Measurements from ENCODE around the gene ELOA.
"Not testable (repeated sequence)": the region's sequence is repeated elsewhere in the genome, so short reads cannot be mapped to it uniquely, and the experiment has no call there.

Gene ELOA

DNA sequence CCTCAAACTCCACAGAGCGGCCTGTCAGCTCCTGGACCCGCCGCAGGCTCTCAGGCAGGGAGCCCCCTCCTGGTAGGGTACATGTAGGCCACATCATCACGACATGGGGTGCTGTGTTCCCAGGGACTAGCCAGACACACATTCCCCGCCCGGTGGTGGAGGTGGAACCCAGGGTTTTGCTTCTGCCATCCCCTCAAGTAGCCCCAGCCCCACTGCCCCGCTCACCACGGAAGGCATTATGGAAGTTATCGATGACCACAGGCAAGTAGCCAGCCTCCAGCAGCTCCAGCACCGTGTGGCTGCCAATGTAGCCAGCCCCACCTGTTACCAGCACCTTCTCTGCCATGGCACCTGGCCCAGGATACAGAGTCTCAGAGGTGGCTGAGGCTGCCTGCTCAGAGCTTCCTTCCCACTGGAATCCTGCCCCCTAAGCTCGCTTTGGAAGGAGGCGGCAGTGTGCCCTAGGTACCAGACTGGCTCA is 55.4 kb downstream of the ELOA start:
- in situ Hi-C loops (cut with HindIII; ENCODE audit: low sequenced_read_pairs) = no loop called here
- TF ChIP-seq, protein P1, sequence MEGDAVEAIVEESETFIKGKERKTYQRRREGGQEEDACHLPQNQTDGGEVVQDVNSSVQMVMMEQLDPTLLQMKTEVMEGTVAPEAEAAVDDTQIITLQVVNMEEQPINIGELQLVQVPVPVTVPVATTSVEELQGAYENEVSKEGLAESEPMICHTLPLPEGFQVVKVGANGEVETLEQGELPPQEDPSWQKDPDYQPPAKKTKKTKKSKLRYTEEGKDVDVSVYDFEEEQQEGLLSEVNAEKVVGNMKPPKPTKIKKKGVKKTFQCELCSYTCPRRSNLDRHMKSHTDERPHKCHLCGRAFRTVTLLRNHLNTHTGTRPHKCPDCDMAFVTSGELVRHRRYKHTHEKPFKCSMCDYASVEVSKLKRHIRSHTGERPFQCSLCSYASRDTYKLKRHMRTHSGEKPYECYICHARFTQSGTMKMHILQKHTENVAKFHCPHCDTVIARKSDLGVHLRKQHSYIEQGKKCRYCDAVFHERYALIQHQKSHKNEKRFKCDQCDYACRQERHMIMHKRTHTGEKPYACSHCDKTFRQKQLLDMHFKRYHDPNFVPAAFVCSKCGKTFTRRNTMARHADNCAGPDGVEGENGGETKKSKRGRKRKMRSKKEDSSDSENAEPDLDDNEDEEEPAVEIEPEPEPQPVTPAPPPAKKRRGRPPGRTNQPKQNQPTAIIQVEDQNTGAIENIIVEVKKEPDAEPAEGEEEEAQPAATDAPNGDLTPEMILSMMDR (IDR thresholded peaks at IDR 0.05; ENCODE audit: low read depth, low read length) = peak; percentile 4
- H3K4me3 ChIP-seq (ENCODE audit: low read depth, low read length) = no peak overlapping the region
- DNase-seq (ENCODE audit: low read depth, low spot score) = no peak

- TF ChIP-seq, protein P1 (IDR thresholded peaks at IDR 0.05; ENCODE audit: low read depth, low read length) = no peak
- H3K4me3 ChIP-seq (ENCODE audit: low read depth, low read length) = peak overlapping the region; percentile 81
- in situ Hi-C loops (cut with HindIII; ENCODE audit: low sequenced_read_pairs) = no loop called here
- no peak for DNase-seq (ENCODE audit: low read depth, low spot score)
Measured at GRCh38 chr1:23799255-23799569, 55.9 kb downstream of the ELOA start.

DNA sequence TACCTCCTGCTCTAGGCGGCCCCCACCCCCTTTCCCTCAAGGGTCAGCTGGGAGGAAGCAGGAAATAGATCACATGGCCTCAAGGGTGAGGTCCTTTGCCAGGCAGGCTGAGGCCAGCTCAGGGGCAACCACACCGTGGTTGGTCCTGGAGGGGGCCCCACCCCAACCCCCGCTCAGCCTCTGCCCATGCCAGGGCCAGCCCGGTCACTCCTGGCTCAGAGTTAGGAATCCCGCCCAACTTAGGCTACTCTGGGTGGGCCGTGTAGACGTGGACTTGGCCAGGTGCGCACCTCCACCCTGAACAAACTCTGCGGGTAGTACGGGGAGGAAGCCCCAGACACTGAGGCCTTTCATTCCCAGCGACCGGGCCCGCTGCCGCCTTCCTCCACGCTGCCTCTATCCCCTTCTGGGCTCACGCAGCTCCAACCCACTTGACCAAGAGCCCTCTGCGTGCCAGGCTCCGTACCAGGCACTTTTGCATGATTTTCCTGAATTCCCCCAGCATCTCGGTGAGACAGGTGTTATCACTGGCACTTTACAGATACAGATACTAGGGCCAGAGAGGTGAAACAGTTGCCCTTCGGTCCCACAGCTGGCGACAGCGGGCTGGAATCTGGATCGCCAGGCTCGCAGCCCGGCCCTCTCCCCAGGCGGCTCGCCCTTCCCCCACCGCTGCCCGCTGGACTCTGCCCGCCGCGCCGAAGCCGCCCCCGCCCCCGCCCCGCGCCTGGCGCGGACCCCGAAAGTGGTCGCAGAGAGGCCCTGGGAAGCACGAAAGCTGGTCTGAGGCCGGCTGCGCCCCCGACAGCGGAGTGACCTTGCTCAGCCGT is 56.5 kb downstream of the ELOA start:
- H3K4me3 ChIP-seq (ENCODE audit: low read depth, low read length) = peak overlapping the region; percentile 81
- TF ChIP-seq, protein P1 (IDR thresholded peaks at IDR 0.05; ENCODE audit: low read depth, low read length) = no peak
- in situ Hi-C loops (cut with HindIII; ENCODE audit: low sequenced_read_pairs) = no loop called here
- peak; percentile 64 for DNase-seq (ENCODE audit: low read depth, low spot score)

DNA sequence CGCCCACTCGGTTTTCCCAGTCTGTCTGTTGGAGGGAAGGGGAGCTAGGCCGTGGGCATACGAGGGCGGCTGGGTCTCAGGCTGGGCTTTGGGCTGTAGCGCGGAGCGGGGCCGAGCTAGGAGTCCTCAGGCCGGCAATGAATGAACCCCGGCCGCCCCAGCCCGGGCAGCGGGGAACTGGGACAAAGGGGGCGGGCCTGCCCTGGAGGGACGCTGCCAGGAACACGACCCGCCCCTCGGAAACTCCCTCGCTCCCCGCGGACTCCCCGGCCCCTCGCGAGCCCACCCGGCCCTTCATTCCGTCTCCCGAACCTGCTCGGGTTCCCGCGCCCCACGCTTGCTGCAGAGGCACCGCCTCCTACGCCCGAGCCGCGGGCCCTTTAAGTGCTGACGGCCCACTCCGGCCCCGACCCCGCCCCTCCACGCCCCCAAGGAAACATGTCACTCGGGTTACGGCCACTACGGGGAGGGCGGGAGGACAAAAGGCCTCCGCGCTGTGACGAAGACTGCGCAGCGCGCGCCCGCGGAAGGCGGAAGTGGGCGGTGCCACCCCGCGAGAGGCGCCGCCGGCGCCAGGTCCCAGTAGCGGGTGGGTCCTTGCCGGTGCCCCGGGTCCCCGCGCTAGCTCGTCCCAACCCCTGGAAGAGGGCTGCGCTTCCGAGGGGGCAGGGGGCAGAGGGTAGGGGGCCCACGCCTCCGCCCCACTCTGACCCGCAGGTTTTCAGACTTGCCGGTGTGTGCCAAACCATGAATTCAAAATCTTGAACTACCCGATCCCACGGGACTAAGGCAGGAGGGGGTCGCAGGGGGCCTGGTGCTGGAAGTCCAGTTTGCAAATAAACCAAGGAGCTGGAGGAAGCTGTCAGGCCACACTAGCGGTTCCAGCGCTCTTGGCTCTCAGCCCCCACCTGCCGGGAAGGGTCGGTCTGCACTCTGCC is 57.4 kb downstream of the ELOA start, which contains the start of gene GALE:
Gene GALE (minus strand): TSS at position 355 of the 938 bp plus-strand sequence. CDS start 1,747 bp downstream, outside the sequence.
- in situ Hi-C loops (cut with HindIII; ENCODE audit: low sequenced_read_pairs) = no loop called here
- H3K4me3 ChIP-seq (ENCODE audit: low read depth, low read length) = peak within 1 kb of the TSS; percentile 81
- TF ChIP-seq, protein P1 (IDR thresholded peaks at IDR 0.05; ENCODE audit: low read depth, low read length) = no peak
- DNase-seq (ENCODE audit: low read depth, low spot score) = peak; percentile 97

- no peak for DNase-seq (ENCODE audit: low read depth, low spot score)
- TF ChIP-seq, protein P1 (IDR thresholded peaks at IDR 0.05; ENCODE audit: low read depth, low read length) = no peak
- peak overlapping the region; percentile 81 for H3K4me3 ChIP-seq (ENCODE audit: low read depth, low read length)
- in situ Hi-C loops (cut with HindIII; ENCODE audit: low sequenced_read_pairs) = no loop called here
Measured at GRCh38 chr1:23801338-23801748, 58.1 kb downstream of the ELOA start.

- in situ Hi-C loops (cut with HindIII; ENCODE audit: low sequenced_read_pairs) = no loop called here
- TF ChIP-seq, protein P1 (IDR thresholded peaks at IDR 0.05; ENCODE audit: low read depth, low read length) = no peak
- DNase-seq (ENCODE audit: low read depth, low spot score) = no peak
- H3K4me3 ChIP-seq (ENCODE audit: low read depth, low read length) = no peak overlapping the region
Measured at GRCh38 chr1:23801876-23802275, 58.6 kb downstream of the ELOA start.

GRCh38 chr1:23802809-23803342 is 59.6 kb downstream of the ELOA start:
- H3K4me3 ChIP-seq (ENCODE audit: low read depth, low read length); DNase-seq (ENCODE audit: low read depth, low spot score); in situ Hi-C loops (cut with HindIII; ENCODE audit: low sequenced_read_pairs): not testable (repeated sequence)
